Heart left ventricle (tissue), 16 donors: Measurements from ENCODE around the gene ELOF1. TPM values are rescaled to one million over a fixed set of nuclear protein-coding genes. Genes with fewer than 3 reads are reported as not detected.

Source experiments
- ATAC-seq, 4 donors: fragments of 200-7000 bp; cut with Tn5 transposase; one replicate each; pipeline ENCODE4 v1.9.1; 2020 to 2022; ENCODE audit warnings: moderate library complexity in 4 of 4, mild to moderate bottlenecking in 3 of 4, moderate number of reproducible peaks in 1 of 4
- DNase-seq, 5 donors: peaks; one replicate each; pipeline ENCODE4 v3.0.0-alpha.2; 2020
- H3K27ac ChIP-seq, 12 donors: fragments of 200-600 bp; sonication (generic) in 4 of 12; one replicate each; pipeline versions ENCODE4 v1.5.0 to v1.8.0; 2016 to 2022; ENCODE audit warnings: mild to moderate bottlenecking in 2 of 12
- H3K27me3 ChIP-seq, 9 donors: fragments of 200-600 bp; sonication (generic) in 2 of 9; one replicate each; pipeline versions ENCODE4 v1.5.1 to v1.8.0; 2016 to 2022; ENCODE audit warnings: mild to moderate bottlenecking in 3 of 9
- H3K36me3 ChIP-seq, 9 donors: fragments of 200-600 bp; sonication (generic) in 2 of 9; one replicate each; pipeline versions ENCODE4 v1.5.0 to v1.8.0; 2018 to 2022; ENCODE audit warnings: mild to moderate bottlenecking in 2 of 9
- H3K4me1 ChIP-seq, 12 donors: fragments of 200-600 bp; sonication (generic) in 4 of 12; one replicate each; pipeline versions ENCODE4 v1.5.0 to v1.8.0; 2016 to 2022; ENCODE audit warnings: mild to moderate bottlenecking in 3 of 12
- H3K4me3 ChIP-seq, 12 donors: fragments of 200-600 bp; sonication (generic) in 4 of 12; one replicate each; pipeline versions ENCODE4 v1.5.0 to v1.8.0; 2017 to 2022; ENCODE audit warnings: mild to moderate bottlenecking in 9 of 12, moderate library complexity in 4 of 12
- H3K9me3 ChIP-seq, 12 donors: fragments of 200-600 bp; sonication (generic) in 4 of 12; one replicate each; pipeline versions ENCODE4 v1.5.0 to v1.8.0; 2016 to 2022; ENCODE audit warnings: mild to moderate bottlenecking in 1 of 12
- CTCF ChIP-seq, 12 donors: fragments of 200-600 bp; sonication (generic) in 4 of 12; IDR thresholded peaks; one replicate each; pipeline versions ENCODE4 v1.5.0 to v1.8.0; 2018 to 2022; ENCODE audit warnings: antibody characterized with exemption in 12 of 12, mild to moderate bottlenecking in 5 of 12
- POLR2A ChIP-seq, 2 donors: fragments of 450-650 bp; IDR thresholded peaks; one replicate each; pipeline ENCODE4 v1.6.1; 2017; ENCODE audit warnings: antibody characterized with exemption in 2 of 2, mild to moderate bottlenecking in 2 of 2, moderate library complexity in 2 of 2
- WGBS, 4 donors: extraction: QIAGEN DNeasy Blood & Tissue Kit in 2 of 4; methylation state at CpG; one replicate each; pipeline versions ENCODE4 v1.1.5 to v1.1.7; 2013 to 2018; 5-methylcytosine and 5-hydroxymethylcytosine counted together
- intact Hi-C, 10 donors: fragments of 100-400 bp; cut with DNase I; formaldehyde crosslinking; loops; one replicate each; pipeline versions ENCODE4 v1.11.1 to v1.14.2; 2022
- polyA plus RNA-seq, 2 donors: library from polyadenylated mRNA; stranded (reverse); fragments of 200-250 nt; gene quantifications; one replicate each; pipeline ENCODE4 v1.2.3, GENCODE V29; 2013
- total RNA-seq, 9 donors: library from RNA; depleted of rRNA in 2 of 9; stranded (reverse); fragments of >200 nt in 2 of 9; fragmentation: NEBNext Ultra II Directional in 3 of 9; extraction: Animal tissue kit (Norgen Biotek cat#: 25700) in 3 of 9; gene quantifications; one replicate each; pipeline versions ENCODE4 v1.1.0 to v1.2.4, GENCODE V29; 2016 to 2023
- donor health status: ischemic (EF 13 %, LVEDD 7.1; RV severe dilation, severe dysfunction).
- donor health status: healthy with polysubstance abuse.
- donor health status: DM: no; HTN: yes; CAD: no.
- donor health status: DM: no; HTN: no; CAD: no.
- donor health status: ischemic (EF 25% LVEDD 6.9; RV normal size, moderate dysfunction).
- donor health status: ischemic (EF 25% LVEDD 5.7; RV mildly dilated, moderate dysfunction).
- donor health status: healthy.
- donor health status: DM: yes; HTN: yes; CAD: no.
- donor health status: ischemic (EF 35%, LVEDD 5.7; RV mildly dilated, moderate dysfunction).
- donor health status: nonischemic (EF 11% LVEDD 7.7; RV severe dilation, severe dysfunction).
- donor health status: DM: yes; HTN: yes; CAD: no.
- donor health status: PGD.
- donor health status: ischemic (EF 29% LVEDD 5.4; RV normal size, mild dysfunction).
- donor health status: nonischemic (EF 23%, LVEDD 6.1; RV moderate dilation, normal function).

The ELOF1 gene
- total and polyA plus RNA-seq, 11 donors: 25.0 to 70.3 (median 31.1) TPM

- 88 to 96% (median 94%) methylated on average over 5 to 20 of the region's 20 CpGs for WGBS, 4 donors
- intact Hi-C loops: no loop called here
- Histone ChIP-seq H3K27ac (no peak overlapping the region), H3K36me3 (peaks cover 0 to 92% (median 71%) of the 10 kb centered on the region in 9 donors), H3K4me1 (no peaks in the 10 kb centered on the region), H3K9me3 (no peaks in the 10 kb centered on the region), H3K27me3 (no peaks in the 10 kb centered on the region), H3K4me3 (no peak overlapping the region)
- no peak for ATAC-seq
- no peak for DNase-seq
- TF ChIP-seq CTCF (IDR thresholded peaks at IDR 0.05): no peak
- no peak for TF ChIP-seq POLR2A (IDR thresholded peaks at IDR 0.05)
Measured at GRCh38 chr19:11513946-11514345, 45.1 kb downstream of the ELOF1 start.

DNA sequence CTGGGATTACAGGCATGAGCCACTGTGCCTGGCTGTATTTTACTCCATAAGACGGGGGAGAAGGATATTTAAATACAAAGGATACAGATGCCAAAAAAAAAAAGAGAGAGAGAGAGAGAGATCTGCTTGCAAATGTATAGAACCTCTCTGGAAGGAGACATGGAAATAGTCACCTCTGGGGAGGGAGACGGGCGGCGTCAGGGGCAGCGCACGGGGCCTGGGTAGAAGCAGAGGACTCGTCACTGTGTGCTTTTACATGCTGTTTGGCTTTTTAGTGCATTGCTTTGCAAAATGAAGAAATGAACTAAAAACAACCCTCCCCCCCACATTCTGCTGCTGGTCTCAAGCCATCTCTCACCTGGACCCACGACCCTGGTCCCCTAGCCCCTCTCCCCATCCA is 48.6 kb downstream of the ELOF1 start:
- no peak overlapping the region for H3K27ac ChIP-seq
- H3K4me1 ChIP-seq: peaks cover 0 to 13% (median 5%) of the 10 kb centered on the region in 12 donors
- H3K27me3 ChIP-seq: no peaks in the 10 kb centered on the region
- ATAC-seq (no peak), DNase-seq (no peak)
- H3K4me3 ChIP-seq: no peak overlapping the region
- TF ChIP-seq CTCF (IDR thresholded peaks at IDR 0.05): no peak
- TF ChIP-seq POLR2A (IDR thresholded peaks at IDR 0.05): no peak
- no peaks in the 10 kb centered on the region for H3K9me3 ChIP-seq
- WGBS, 4 donors: 90 to 97% (median 95%) methylated on average over 8 of the region's 8 CpGs
- peaks cover 0 to 56% (median 42%) of the 10 kb centered on the region in 9 donors for H3K36me3 ChIP-seq
- intact Hi-C loops: no loop called here

- intact Hi-C loops: loop anchor here in 2 of 10 donors (2.0 to 10.0 kb wide), 2 partner anchors 13 to 87 kb away; partner anchors contain the start of gene ZNF627 (in 1 of the 2)
Measured at GRCh38 chr19:11507370-11508078, 51.5 kb downstream of the ELOF1 start.

More at GRCh38 chr19:11507370-11508078, 51.5 kb downstream of the ELOF1 start:
- DNase-seq (no peak), ATAC-seq (no peak)
- Histone ChIP-seq H3K4me3 (no peak overlapping the region), H3K4me1 (peaks cover 0 to 19% (median 6%) of the 10 kb centered on the region in 12 donors), H3K36me3 (peaks cover 0 to 31% (median 24%) of the 10 kb centered on the region in 9 donors), H3K9me3 (no peaks in the 10 kb centered on the region), H3K27me3 (no peaks in the 10 kb centered on the region), H3K27ac (no peak overlapping the region)
- TF ChIP-seq CTCF (IDR thresholded peaks at IDR 0.05): no peak
- no peak for TF ChIP-seq POLR2A (IDR thresholded peaks at IDR 0.05)
- 90 to 95% (median 93%) methylated on average over 18 of the region's 18 CpGs for WGBS, 4 donors
